Stimulated activated CD8-positive, alpha-beta memory T cell treated with anti-CD3 and anti-CD28 coated beads, Interleukin-12 subunit alpha, Interleukin-12 subunit beta, amount 100 ng/mL, for 1 hour (primary cell): ENCODE results near the gene TOMM7.
A peak's percentile ranks its signal among the peaks of the same experiment; 100 is the strongest.
"Not testable (repeated sequence)": the region's sequence is repeated elsewhere in the genome, so short reads cannot be mapped to it uniquely, and the experiment has no call there.

Source experiments
- DNase-seq: peaks from one replicate; pipeline ENCODE4 v3.0.0-alpha.2; 2020; ENCODE audit warnings: low read depth

TOMM7 gene

DNA sequence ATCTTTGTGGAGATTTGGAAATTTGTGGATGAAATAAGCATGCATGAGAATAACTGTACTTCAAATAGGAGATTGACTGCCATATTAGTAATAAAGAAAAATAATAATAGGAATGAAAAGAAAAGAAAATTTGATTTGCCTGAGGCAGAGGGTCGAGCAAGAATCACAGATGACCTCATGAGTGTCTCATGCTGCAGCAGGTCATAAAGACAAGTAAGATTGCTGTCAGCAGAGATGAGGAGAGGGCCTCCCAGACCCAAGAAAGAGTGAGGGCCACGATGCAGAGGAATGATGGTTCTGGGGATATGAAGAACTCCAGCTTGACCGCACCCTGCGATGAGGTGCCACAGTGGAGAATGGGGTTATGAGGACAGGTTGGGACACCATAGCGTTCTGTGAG, 39.2 kb downstream of the TOMM7 start:
- DNase-seq = no peak

DNA sequence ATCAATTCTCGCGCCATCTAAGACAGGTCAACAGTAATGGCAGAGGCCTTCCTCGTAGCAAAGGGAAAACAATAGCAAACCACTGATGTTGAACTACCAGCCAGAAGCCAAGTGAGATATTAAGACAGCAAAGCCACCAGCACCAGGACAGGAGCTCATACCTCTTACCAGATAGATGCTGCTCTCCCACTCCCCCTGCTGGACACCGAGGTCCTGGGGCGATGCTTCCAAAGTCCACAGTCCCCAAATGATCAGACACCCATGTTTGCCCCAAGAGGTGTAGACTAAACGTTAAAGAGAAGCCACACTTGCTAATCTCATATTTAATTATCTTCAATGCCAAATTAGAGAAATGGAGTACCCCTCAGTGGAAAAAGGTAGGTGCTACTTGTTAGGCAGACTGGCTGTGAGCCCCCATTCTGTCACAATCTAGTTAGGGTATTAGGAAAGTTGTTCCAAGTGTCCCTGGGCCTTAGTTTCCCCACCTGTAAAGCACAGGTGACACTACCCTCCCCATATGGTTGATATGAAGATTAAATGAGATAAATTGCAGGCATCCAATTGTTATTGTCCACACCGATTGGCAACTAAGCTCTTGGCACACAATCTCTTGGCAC, 39.9 kb downstream of the TOMM7 start:
- DNase-seq = peak; percentile 45

DNA sequence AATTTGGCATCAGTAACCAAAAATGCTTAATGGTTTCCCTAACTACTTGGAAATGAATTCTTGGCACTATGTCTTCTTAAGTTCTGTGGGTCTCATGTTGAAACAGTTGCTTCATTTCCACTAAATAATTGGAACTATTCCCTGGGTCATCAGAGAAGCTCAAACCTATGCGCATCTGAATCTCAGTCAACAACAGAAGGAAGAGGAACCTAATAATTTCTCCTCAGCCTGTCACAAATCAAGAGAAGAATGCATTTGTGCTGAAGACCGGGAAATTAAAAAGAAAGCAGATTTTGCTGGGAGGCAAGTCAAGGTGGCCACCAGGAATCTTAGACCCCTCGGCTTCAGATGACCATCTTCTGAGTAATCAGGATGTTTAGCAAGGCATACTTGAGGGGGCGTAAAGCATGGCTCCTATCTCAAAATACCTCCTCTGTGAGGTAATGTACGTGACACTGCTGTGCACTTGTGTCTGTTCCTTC, 41.4 kb downstream of the TOMM7 start:
- DNase-seq = no peak

DNA sequence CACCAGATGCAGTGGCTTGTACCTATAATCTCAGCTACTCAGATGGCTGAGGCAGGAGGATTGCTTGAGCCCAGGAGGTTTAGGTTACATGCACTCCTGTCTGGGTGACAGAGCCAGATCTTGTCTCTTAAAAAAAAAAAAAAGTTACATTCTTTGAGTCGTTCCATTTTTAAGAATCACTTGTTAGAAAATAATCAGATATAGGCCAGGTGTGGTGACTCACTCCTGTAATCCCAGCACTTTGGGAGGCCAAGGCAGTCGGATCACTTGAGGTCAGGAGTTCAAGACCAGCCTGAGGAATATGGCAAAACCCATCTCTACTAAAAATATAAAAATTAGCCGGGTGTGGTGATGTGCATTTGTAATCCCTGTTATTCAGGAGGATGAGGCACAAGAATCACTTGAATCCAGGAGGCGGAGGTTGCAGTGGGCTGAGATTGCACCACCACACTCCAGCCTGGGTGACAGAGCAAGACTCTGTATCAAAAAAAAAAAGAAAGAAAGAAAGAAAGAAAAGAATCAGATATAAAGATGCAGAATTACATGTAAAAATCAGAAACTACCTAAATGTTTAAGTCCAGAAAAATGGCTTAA, 42.8 kb downstream of the TOMM7 start:
- DNase-seq = not testable (repeated sequence)

DNA sequence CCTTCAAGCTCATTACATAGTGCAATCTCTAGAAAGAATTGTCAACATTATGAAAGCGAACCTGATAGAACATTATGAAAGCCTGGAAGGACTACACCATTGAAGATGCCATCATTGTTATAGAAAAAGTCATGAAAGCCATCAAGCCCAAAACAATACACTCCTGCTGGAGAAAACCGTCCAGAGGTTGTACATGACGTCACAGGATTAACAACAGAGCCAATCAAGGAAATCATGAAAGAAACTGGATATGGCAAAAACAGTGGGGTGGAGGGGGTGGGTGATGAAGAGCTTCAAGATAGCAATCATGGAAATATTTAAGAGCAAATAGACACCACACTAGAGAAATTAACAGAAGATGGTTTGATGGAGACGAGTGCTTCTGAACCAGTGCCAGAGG, 45.7 kb downstream of the TOMM7 start:
- DNase-seq = no peak

DNA sequence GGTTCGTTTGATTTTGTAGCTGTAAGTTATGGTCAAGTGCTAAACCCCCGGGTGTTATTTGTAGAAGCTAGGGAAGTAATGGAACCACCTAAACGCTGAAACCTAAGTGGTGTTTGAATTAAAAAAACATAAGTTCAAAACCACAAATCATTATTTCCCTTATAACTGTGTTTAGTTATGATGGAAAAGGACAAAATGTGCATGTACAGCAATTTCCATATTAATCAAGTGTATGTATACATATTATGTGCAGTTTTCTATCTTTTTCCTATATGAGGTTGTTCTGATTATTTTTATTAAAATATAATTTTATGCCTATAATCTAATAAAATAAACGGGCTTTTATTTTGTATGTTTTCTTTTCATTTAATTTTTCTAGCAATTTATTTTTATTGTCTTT, 49.8 kb downstream of the TOMM7 start:
- no peak for DNase-seq

DNA sequence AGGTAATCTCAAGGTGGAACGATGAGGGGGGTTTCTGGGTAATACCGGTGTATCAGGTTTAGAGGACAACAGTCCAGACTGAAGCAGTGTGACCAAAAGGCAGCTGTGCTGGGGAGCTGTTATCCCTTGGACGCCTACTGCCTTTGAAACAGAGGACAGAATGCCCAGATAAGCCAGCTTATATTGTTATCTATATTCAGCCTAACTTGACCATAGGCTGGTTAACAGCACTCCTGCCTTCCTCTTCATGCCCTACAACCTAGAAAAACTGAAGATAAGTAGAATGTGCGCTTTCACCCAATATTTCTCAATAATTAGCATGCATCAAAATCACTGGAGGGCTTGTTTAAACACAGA, 50.8 kb downstream of the TOMM7 start:
- DNase-seq = no peak

DNA sequence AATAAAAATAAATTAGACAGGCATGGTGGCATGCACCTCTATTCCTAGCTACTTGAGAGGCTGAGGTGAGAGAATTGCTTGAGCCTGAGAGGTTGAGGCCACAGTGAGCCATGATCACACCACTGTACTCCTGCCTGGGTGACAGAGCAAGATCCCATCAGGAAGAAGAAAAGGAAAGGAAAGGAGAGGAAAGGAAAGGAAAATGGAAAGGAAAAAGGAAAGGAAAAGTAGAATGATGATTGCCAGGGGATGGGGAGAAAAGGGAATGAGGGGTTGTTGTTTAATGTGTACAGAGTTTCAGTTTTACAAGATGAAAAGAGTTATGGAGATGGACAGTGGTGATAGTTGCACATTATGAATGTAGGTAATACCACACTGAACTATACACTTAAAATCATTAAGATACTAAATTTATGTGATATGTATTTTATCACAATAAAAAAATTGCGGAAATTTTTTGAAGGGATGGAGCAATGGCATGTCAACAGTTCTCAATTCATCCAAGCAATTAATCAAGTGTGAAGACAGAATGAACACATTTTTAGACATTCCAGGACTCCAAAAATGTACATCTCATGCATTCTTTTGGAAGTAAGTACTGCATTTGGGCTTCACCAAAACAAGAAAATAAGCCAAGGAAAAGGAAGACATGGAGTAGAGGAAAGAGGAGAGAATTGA, 51.3 kb downstream of the TOMM7 start:
- DNase-seq = no peak

DNA sequence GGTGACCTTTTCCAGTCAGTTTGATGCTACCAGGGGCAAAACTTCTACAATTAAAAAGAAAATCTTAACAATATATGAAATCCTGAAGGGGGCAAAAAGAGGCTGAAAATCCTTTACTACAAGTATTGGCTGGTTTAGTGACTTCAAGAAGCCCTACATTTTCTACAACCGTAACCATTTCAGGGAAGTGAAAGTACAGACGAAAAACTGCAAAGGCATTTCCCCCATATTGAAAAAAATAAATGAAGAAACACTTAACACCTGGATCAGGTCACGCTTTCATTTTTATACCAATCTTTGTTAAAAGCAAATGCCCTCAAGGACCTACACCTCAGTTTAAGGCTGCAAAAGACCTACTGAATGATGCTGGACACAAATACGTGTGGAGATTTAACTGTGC, 57.0 kb downstream of the TOMM7 start:
- DNase-seq = no peak
